GM12878 (cell line): ENCODE measurements around the gene FCGBP.
A peak's percentile ranks its signal among the peaks of the same experiment; 100 is the strongest.

ENCODE experiments used
- JUNB ChIP-seq: IDR thresholded peaks from 2 replicates; pipeline ENCODE4 v1.6.1; 2016; ENCODE audit warnings: antibody characterized with exemption, mild to moderate bottlenecking
- POLR2A ChIP-seq: IDR thresholded peaks from 2 replicates; pipeline ENCODE4 v1.6.1; 2011; ENCODE audit warnings: low read depth, mild to moderate bottlenecking, low read length
- RAD21 ChIP-seq: IDR thresholded peaks from 2 replicates; pipeline ENCODE4 v1.6.1; 2011; ENCODE audit warnings: mild to moderate bottlenecking, low read depth, low read length, moderate library complexity; ENCODE audit not compliant: insufficient read depth
- RBBP5 ChIP-seq: fragments of 200-600 bp; sonication (generic); conservative IDR thresholded peaks from 2 replicates; pipeline ENCODE4 v1.6.1; 2016
- TF ChIP-seq, protein P1 (sequence below): IDR thresholded peaks from 2 replicates; pipeline ENCODE4 v1.6.1; 2011; ENCODE audit warnings: low read depth, low read length, improper control_type of control experiment, borderline replicate concordance
- TF ChIP-seq, protein P2 (sequence below), 3 experiments: IDR thresholded peaks in 2 of 3; conservative IDR thresholded peaks in 1 of 3; 2 replicates each; pipeline ENCODE4 v1.5.1; 2011; ENCODE audit warnings: low read depth in 3 of 3, low read length in 3 of 3, mild to moderate bottlenecking in 3 of 3, control low read depth in 2 of 3, moderate library complexity in 2 of 3, inconsistent platforms in 1 of 3, mixed read lengths in 1 of 3; ENCODE audit not compliant: control insufficient read depth in 2 of 3, insufficient read depth in 1 of 3; ENCODE audit errors: extremely low read depth in 1 of 3

DNA sequence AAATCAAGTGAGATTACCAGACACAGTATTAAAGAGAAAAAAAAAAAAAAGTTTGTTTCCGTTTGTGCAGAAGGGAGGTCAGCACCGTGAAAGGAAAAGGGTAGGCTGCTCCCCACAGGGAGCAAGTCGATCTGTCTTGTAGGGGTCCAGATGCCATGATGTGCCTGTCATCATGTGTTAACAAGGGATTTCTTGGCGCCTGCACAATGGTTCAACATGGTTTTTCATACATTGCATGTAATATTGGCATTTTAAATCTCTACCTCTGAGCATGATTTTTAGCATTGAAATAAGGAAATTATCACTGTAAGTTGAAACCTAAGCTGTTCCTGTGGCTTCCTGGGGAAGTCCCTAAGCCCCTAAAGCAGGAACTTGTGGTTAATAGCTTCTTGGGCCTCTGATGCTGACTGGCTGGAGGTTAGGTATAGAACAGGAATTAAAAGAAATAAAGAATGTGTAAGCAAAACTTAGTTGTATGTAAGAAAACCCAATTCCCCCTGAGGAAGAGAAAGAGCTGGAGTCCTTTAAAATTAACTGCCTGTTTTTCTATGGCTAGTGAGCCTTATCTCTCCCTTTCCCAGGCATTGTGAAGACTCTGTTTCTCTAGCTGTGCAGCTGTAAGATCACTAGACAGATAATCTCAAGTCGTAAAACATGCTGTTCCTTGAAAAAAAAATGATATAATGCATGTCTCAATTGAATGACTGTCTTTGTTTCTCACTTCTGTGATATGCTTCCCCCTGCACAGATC lies 7.4 kb upstream of the FCGBP start:
- TF ChIP-seq RAD21 (no peak), JUNB (0 out of 2 replicates have a peak, but pooled peaks have one; percentile 14), POLR2A (no peak), RBBP5 (no peak)
- TF ChIP-seq, protein P1, sequence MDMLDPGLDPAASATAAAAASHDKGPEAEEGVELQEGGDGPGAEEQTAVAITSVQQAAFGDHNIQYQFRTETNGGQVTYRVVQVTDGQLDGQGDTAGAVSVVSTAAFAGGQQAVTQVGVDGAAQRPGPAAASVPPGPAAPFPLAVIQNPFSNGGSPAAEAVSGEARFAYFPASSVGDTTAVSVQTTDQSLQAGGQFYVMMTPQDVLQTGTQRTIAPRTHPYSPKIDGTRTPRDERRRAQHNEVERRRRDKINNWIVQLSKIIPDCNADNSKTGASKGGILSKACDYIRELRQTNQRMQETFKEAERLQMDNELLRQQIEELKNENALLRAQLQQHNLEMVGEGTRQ: no peak
- TF ChIP-seq, protein P2, sequence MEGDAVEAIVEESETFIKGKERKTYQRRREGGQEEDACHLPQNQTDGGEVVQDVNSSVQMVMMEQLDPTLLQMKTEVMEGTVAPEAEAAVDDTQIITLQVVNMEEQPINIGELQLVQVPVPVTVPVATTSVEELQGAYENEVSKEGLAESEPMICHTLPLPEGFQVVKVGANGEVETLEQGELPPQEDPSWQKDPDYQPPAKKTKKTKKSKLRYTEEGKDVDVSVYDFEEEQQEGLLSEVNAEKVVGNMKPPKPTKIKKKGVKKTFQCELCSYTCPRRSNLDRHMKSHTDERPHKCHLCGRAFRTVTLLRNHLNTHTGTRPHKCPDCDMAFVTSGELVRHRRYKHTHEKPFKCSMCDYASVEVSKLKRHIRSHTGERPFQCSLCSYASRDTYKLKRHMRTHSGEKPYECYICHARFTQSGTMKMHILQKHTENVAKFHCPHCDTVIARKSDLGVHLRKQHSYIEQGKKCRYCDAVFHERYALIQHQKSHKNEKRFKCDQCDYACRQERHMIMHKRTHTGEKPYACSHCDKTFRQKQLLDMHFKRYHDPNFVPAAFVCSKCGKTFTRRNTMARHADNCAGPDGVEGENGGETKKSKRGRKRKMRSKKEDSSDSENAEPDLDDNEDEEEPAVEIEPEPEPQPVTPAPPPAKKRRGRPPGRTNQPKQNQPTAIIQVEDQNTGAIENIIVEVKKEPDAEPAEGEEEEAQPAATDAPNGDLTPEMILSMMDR (IDR thresholded peaks at IDR 0.05 in 2 of 3, conservative IDR thresholded peaks at IDR 0.05 in 1 of 3; ENCODE audit: control insufficient read depth in 2 of 3, extremely low read depth in 1 of 3, insufficient read depth in 1 of 3, low read depth in 3 of 3, low read length in 3 of 3): no peak
